HG03135 (cell line): ENCODE measurements around the gene FAM131B.

ENCODE experiments used
- ATAC-seq: cut with Tn5 transposase; IDR thresholded peaks from one replicate; pipeline ENCODE4 v1.9.1; 2021; ENCODE audit warnings: mild to moderate bottlenecking, moderate library complexity; ENCODE audit not compliant: unreplicated experiment

The FAM131B gene

DNA sequence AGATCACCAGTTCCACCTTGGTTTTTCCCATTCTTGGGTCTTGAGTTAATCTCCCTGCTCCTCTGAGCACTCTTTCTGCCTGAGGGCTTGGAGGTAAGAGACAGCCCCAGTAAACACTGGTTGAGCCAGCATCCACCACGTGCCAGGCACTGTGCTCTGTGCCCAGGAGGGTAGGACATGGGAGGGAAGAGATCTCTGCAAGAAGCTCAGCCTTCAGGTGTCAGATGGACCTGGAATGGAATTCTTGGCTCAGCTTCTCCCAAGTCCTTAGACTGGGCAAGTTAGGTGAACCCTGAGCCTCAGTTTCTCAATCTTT is 21.1 kb upstream of the FAM131B start:
- no peak for ATAC-seq

DNA sequence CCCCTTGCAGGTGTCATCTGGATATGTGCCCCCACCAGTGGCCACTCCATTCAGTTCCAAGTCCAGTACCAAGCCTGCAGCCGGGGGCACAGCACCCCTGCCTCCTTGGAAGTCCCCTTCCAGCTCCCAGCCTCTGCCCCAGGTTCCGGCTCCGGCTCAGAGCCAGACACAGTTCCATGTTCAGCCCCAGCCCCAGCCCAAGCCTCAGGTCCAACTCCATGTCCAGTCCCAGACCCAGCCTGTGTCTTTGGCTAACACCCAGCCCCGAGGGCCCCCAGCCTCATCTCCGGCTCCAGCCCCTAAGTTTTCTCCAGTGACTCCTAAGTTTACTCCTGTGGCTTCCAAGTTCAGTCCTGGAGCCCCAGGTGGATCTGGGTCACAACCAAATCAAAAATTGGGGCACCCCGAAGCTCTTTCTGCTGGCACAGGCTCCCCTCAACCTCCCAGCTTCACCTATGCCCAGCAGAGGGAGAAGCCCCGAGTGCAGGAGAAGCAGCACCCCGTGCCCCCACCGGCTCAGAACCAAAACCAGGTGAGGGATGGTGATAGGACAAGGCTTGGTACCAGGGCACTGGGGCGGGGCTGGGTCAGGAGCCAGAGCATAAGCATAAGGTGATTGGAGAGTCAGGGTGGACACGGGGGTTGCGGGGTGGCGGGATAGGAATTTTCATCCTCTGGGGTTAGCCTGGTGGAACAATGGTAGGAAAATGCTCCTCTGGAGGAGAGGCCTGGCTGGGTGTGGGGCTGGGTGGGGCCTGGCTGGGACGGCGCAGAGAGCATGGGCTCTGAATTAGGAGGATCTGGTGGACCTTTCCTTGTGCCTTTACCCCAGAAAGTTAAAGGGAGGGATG is 20.5 kb upstream of the FAM131B start:
- no peak for ATAC-seq

DNA sequence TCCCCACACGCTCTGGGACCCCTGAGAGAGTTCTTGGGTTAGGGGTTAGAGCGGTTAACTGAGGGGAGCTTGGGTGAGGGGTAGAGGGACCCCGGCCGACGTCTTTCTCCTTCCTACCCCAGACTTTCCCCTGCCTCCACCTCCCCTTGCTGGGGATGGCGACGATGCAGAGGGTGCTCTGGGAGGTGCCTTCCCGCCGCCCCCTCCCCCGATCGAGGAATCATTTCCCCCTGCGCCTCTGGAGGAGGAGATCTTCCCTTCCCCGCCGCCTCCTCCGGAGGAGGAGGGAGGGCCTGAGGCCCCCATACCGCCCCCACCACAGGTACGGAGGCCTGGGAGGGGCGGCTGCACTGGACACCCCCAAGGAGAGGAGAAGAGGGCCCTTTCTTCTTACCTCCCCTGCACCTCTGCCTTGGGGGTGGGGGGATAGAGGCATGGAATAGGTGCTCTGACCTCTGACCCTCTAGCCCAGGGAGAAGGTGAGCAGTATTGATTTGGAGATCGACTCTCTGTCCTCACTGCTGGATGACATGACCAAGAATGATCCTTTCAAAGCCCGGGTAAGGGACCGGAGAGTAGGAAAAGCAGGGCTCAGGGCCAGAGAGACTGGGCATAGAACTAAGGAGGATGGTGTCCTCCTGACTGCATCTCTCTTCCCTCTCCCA is 19.7 kb upstream of the FAM131B start:
- no peak for ATAC-seq

DNA sequence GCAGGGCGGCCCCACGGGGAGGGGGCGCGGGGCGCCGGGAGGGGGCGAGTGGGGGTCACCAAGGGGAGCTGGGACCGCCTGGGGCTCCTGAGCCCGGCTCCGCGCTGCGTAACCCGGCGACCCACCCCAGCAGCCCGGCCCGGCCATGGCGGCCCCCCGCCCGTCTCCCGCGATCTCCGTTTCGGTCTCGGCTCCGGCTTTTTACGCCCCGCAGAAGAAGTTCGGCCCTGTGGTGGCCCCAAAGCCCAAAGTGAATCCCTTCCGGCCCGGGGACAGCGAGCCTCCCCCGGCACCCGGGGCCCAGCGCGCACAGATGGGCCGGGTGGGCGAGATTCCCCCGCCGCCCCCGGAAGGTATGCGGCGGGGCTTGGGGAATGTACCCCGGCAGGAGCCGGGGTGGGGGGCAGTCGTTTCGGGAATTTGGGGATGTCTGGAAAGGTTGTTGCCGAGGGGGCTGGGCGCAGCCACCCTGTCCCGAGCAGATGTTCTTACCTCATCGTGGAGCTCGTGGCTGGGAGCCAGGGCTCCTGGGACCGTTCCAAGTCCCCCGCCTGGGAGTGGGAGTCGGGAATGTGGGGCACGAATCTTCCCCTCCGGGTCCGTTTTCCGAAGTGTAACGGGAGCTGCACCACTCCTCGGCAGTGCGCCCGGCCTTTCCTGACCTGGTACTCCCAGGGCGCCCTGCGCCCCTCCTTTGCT is 19.1 kb upstream of the FAM131B start:
- ATAC-seq: peak; percentile 13

DNA sequence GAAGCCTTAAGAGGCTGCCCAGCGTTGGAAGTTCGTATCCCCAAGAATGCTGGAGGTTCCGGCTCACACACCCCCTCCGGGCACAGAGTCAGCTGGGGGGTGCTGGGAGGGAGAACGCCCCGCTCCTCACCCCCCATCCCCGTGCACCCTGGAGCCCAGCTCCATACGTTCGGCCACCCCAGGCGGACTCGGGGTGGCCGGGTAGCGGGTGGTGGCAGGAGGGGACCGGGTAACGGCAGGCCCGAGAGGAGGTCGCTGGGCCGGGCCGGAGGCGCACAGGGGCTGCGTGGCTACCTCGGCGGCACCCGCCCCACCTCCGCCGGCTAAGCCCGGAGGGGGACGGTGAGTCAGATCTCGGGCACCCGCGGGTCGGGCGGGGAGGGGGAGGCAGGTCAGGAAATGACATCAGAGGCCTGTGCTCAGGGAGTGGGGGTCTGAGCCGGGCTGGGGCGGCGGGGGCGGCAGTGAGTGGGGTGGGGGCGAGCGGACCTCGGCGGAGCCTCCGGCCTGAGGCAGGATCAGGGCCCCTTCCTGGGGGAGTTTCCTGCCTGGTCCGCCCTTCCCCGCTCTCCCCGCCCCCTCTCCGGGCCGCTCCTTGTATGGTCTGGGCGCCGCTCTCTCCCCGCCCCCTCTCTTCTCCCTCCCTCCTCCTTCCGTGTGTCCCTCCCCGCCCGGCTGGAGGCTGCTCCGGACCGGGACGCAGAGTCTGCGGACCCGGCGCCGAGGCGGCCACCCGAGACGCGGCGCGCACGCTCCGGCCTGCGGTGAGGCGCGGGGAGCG is 18.3 kb upstream of the FAM131B start, which contains the start of gene ZYX:
Gene ZYX, plus strand, starts transcription at position 700 of the 781 bp plus-strand sequence. CDS start 227 bp downstream, outside the sequence.
- peak; percentile 80 for ATAC-seq

DNA sequence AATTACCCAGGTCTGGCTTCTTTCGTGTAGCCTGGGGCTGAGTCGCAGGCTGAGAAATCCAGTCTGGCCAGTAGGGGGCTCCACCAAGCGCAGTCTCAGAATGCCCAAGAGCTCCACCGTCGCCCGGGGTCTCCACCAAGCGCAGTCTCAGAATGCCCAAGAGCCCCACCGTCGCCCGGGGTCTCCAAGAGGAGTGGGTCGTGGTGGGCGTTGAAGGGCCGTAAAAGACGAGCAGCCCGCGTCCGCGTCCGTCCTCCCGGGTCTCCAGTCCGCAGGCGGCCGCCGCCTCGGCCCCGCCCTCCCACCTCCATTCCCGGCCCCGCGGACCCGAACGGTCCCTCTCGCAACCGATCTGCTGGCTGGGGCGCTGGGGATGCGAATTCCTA is 17.7 kb upstream of the FAM131B start:
- peak; percentile 60 for ATAC-seq

DNA sequence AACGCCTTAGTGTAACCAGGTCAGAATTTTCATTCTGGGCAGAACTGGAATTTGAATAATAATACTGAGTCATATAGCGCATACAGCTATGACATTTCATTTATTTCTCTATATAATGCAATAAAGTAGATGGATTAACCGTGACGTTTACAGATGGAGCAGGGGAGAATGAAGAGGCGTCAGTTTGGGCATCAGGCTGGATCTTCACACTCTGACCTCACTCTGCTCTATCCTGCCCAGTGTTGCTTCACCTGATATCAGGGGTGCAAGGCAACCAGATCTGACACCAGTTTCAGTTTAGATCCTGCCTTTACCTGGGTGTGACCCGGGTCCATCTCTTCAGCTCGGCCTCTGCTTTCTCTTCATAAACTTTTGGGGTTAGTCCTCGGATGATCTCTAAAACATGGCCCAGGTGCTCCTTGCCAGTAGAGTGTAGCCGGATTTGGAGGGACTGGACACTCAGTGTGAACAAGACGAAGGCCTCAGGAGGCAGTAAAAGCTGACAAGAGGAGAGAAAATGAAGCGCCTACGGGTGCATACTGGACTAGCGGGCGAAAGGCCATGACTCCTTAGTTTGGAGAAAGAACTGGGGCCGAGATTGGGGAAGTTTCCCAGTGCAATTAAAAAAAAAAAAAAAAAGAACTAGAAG is 17.2 kb upstream of the FAM131B start:
- no peak for ATAC-seq

DNA sequence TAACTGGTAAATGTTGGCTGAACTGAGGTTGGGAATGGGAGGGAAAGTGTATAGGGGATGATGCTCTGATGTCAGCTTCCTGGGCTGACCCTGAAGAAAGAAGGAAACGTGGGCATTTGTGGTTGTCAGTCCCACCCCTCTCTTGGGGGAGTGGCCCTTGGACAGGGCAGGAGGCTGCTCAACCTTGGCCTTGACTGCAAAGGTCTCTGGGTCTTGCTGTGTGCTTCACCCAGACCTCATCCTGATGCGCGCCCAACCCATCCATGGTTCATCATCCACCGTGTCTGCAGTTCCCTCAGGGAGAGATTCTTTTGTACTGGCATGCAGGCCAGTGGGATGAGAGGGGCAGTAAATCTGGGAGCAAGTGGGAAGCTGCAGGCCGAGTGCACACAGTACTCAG is 13.9 kb upstream of the FAM131B start:
- no peak for ATAC-seq

DNA sequence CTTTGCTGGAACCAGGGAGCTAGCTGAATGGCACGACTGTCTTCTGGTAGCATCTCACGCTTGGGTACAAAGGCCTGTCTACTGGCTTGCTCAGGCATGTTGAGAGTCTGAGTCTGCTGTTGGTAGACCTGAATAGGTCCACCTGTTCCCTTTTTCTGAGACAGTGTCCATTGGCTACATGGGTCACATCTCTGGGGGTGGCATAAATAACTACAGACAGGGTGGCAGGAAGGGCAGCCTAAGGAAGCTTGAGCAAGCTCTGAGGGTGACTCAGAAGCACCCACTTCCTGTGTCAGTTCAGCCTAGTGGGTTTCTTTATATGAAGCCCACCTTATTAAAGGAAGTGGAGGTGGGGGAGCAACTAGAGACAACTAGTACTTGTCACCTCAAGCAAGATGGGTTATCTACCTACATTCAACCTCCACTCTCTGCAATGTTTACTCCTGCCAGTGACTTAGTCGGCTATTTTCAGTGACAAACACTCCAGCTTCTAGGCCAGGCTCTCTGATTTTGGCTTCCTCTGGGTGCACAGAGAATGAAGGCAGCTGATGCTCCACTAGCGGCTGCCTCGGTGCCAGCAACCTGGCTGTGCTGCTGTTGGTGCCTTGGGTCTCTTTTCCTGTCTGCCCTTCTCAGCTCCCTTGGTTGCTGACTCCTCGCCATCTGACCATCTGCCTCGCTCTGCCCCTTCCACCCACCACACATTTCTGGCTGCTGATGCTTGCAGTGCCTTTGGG is 13.0 kb upstream of the FAM131B start:
- no peak for ATAC-seq

DNA sequence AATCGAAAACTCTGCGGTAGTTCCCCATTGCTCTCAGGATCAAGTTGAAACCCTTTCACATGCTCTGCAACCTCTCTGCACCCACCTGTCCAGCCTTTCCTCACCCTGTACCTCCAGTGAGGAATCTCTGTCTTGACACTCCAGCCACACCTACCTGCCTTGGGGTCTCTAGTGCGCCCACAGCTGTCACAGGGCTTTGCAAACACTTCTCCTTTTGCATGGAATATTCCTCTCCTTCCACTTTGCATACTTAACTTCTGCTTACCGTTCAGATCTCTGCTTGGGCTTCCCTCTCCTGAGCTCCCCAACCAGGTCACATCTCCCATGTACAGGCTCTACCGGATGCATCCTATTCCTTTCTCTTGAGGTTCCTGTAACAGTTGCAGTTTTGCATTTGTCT is 12.0 kb upstream of the FAM131B start:
- ATAC-seq: no peak

DNA sequence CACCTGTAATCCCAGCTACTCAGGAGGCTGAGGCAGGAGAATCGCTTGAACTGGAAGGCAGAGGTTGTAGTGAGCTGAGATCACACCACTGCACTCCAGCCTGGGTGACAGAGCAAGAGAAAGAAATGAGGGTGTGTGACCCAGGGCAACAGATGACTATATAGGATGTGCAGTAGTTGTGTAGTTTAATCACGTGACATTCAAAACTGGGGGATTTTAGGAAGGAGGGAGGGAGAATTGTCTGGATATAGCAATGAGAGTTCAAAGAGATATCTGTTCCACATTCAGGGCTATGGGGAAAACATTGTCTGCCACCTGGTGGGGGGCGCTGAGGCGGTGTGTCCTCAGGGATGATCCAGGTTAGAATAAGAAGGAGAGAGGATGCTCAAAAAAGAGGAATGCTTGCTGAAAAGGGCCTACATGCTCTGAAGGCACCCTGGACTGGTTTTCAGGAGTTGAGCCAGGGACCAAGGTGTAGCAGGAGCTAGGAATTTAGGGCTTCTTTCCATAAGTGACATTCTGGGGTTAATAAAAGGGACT is 10.8 kb upstream of the FAM131B start:
- no peak for ATAC-seq

DNA sequence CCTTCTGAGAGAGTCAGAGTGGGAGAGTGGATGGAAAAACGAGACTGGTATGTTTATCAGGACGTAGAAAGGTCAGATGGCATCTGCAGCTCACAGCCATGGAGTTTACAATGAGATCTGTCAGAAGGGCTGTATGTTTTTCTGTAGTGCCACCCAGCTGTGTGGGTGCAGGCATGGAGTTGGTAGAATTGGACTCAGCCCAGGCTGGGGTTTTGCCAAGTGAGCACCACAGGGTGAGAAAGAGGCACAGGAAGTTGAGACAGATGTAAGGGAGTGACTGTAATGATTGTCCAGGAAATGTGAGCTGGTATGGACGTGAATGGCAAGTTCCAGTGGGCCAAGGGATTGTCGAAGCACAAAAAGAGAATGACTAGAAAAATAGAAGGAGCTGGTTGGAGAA is 9.6 kb upstream of the FAM131B start:
- ATAC-seq: no peak

DNA sequence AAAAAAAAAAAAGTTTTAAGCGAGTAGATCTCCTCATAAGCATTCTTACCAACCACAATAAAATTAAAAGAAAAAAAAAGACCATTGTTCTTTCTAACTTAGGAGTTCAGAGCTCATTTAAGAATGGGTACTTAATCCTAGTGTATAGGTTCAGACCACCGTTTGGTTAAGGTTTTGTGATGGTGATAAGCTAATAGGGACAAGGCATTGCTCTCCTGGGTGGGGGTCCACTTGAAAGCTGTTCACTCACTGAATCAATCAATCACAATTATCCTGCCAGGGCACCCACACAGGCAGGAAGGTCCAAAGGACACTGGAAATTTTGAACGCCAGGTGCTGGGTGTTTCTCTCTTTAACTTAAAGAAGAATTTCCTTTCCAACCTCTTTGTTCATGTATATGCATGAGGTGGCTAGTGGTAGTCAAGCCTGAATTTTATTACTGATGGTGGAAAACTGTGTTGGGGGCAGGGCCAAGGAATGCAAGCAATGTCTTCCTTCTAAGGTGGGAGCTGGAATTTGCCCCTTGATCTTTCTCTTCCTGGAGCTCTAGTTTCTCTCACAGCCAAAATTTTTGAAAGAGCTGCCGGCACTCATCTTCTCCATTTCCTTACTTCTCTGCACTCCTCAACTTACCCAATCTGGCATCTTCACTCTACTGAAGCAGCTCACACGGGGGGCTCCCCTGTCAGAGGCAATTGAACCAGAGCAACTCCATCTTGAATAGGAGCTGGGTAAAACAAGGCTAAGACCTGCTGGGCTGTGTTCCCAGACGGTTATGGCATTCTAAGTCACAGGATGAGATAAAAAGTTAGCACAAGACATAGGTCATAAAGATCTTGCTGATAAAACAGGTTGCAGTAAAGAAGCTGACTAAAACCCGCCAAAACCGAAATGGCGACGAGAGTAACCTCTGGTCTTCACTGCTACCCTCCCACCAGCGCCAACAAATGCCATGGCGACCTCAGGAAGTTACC is 7.5 kb upstream of the FAM131B start:
- ATAC-seq: no peak

DNA sequence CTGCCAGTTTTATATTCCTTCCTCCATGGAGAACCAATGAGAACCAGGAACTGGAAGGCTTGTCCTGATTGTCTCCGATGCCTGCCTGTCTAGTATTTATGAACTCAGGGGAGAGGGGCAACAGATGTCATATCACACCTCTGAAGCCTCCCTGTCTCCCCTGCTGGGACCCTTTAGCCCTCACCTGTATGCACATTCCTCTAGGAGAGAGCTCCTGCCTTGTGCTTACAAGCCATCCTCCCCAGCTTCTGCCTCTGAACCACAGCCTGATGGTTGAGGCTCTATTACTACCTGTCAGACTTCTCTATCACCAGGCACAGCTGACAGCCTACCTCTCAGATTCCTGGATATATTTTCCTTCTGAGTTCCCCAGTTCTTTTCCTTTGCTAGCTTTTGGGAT is 5.9 kb upstream of the FAM131B start:
- no peak for ATAC-seq

DNA sequence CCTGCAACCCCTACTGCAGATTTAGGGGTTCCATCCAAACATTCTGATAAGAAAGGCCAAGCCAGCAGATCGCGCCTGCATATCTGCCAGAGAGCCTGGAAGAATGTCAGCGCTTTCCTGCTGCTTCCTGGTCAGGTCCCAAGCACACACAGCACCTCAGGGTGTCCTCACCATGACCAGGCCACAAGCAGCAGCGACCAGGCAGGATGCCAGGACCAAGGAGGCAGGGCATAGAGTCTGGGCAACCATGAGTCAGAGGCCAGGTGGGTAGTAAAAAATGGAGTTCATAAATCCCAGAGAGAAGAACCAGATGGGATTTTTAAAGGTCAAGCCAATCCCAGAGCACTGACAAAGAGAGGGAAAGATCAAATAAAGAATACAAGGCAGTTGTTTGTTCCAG is 5.5 kb upstream of the FAM131B start:
- ATAC-seq: no peak

DNA sequence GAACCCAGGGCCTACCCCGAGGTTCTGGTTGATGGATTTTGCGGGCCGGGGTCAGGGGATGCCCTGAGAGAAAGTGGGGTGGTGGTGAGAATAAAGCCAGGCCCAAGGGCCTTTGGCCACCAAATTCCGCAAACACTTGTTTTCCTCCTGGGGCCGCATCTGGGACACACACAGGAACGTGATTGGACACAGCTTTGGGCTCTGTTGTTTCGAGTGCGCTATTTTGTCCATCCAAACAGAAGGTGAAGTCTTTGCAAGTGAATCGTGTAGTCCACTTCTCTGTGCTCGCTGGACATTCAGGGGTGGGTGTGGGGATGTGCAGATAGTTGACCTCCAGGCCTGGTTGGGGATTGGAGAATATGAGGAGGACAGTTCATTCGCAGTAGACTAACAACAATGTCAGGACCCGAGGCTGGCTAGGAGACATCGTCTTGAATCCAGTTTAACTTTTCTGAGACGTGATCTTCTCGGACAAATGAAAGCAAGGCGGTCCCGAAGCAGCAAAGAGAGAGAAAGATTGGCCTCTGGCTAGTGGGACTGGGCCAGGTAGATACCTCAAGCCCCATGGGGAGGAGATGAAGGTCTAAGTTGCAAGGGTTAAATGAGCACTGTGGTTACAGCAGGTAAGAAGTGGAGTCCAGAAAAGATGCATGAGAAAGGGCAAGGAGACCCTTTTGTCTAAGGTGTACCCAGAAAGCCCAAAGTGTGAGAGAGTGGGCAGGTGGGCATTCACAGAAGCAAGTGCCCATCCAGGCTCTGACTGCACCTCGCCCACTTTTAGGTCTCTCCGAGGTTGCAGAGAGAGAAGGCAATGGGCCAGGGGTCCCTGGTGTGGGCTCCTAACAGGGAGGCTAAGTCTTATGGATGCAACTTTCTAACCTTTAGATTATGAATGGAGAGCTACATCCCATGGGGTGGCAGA is 764 bp upstream of the FAM131B start:
- no peak for ATAC-seq

DNA sequence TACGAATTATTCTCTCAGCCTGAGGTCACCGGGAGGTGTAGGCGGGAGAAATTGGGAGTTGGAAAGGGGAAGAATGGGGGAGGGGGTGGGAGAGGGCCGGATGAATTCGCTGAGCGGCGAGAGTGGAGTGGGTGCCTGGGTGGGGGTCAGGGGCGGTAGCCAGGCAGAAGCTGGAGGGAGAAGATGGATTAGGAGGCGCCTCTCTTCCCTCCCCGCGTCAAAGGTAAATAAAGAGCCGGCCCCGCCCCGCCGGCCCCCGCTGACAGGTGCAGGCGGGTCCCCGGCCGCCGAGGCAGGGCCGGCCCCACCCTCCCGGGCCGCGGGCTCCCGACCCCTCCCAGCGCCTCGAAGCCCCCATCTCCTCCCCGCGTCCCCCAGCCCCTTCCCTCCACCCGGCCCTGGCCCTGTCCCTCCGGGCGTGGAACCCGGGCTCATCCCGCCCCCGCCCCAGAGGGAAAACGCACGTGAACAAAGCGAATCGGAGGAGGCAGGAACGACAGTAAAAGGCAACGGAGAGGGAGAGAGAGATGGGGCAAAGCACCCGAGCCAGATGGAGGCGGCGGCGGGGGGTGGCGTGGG is 872 bp downstream of the FAM131B start:
- no peak for ATAC-seq
